Esophagus muscularis mucosa (tissue), 4 donors: ENCODE data around the gene SERPINA1. TPM values are rescaled to one million over a fixed set of nuclear protein-coding genes. Genes with fewer than 3 reads are reported as not detected.

ENCODE experiments used
- DNase-seq: peaks from one replicate; pipeline ENCODE4 v3.0.0-alpha.2; 2017; ENCODE audit errors: extremely low spot score
- H3K27ac ChIP-seq, 4 donors: fragments of 200-600 bp; sonication (generic); replicated peaks in 1 of 4; 1 replicate in 3 of 4; 2 replicates in 1 of 4; pipeline ENCODE4 v1.5.1; 2016 to 2019; ENCODE audit warnings: mild to moderate bottlenecking in 1 of 4
- H3K27me3 ChIP-seq, 4 donors: fragments of 200-600 bp; sonication (generic); one replicate each; pipeline versions ENCODE4 v1.5.1 to v1.6.0; 2016 to 2019
- H3K36me3 ChIP-seq, 4 donors: fragments of 200-600 bp; sonication (generic); one replicate each; pipeline ENCODE4 v1.5.1; 2016 to 2019
- H3K4me1 ChIP-seq, 4 donors: fragments of 200-600 bp; sonication (generic); one replicate each; pipeline ENCODE4 v1.5.1; 2016 to 2019
- H3K4me3 ChIP-seq, 4 donors: fragments of 200-600 bp; sonication (generic); 1 replicate in 2 of 4; 2 replicates in 2 of 4; pipeline ENCODE4 v1.5.1; 2016 to 2019; ENCODE audit warnings: mild to moderate bottlenecking in 4 of 4, moderate library complexity in 1 of 4
- H3K9me3 ChIP-seq, 4 donors: fragments of 200-600 bp; sonication (generic); 1 replicate in 3 of 4; 2 replicates in 1 of 4; pipeline ENCODE4 v1.5.1; 2016 to 2019
- CTCF ChIP-seq, 3 experiments: fragments of 200-600 bp in 2 of 3; fragments of 450-650 bp in 1 of 3; sonication (generic) in 2 of 3; IDR thresholded peaks; one replicate each; pipeline ENCODE4 v1.5.1; 2017 to 2019; ENCODE audit warnings: antibody characterized with exemption in 3 of 3, mild to moderate bottlenecking in 2 of 3, moderate library complexity in 1 of 3
- EP300 ChIP-seq: sonication (generic); formaldehyde crosslinking; IDR thresholded peaks from one replicate; pipeline ENCODE4 v1.6.1; 2017; ENCODE audit warnings: antibody characterized with exemption
- POLR2A ChIP-seq: fragments of 450-650 bp; IDR thresholded peaks from one replicate; pipeline ENCODE4 v1.6.1; 2017; ENCODE audit warnings: antibody characterized with exemption, moderate library complexity, mild to moderate bottlenecking, low read depth
- POLR2AphosphoS5 ChIP-seq, 2 donors: sonication (generic); formaldehyde crosslinking; IDR thresholded peaks; one replicate each; pipeline ENCODE4 v1.6.1; 2017; ENCODE audit warnings: antibody characterized with exemption in 2 of 2
- WGBS: methylation state at CpG from one replicate; pipeline ENCODE4 v1.1.5; 2018; 5-methylcytosine and 5-hydroxymethylcytosine counted together
- intact Hi-C: fragments of 100-400 bp; cut with DNase I; formaldehyde crosslinking; loops from one replicate; pipeline ENCODE4 v1.15.1; 2023
- total RNA-seq, 4 donors: library from RNA; depleted of rRNA; stranded (reverse); fragments of >200 nt; gene quantifications; one replicate each; pipeline versions ENCODE4 v1.1.0 to v1.2.1, GENCODE V29; 2016

SERPINA1 gene
- total RNA-seq, 4 donors from 2014 or later, result 1.7 to 20.2 (median 2.2) TPM

- DNase-seq, result no peak
- TF ChIP-seq EP300, result no peak
- no peak for TF ChIP-seq POLR2A
- TF ChIP-seq CTCF (IDR thresholded peaks at IDR 0.05), result no peak
- TF ChIP-seq POLR2AphosphoS5 (IDR thresholded peaks at IDR 0.05), result no peak
- WGBS, result 100% methylated on average over 3 of the region's 3 CpGs
- Histone ChIP-seq H3K27ac (peak overlapping the region in 1 of 4 donors; percentile 34), H3K4me3 (no peak overlapping the region), H3K9me3 (no peaks in the 10 kb centered on the region), H3K27me3 (peaks cover 0 to 9% (median 0%) of the 10 kb centered on the region in 4 donors), H3K4me1 (peaks cover 0 to 29% (median 10%) of the 10 kb centered on the region in 4 donors), H3K36me3 (no peaks in the 10 kb centered on the region)
- intact Hi-C loops, result no loop called here
These were observed 2.8 kb downstream of the SERPINA1 start for GRCh38 chr14:94385553-94386057.

GRCh38 chr14:94384342-94384741 lies 4.1 kb downstream of the SERPINA1 start:
- intact Hi-C loops, result no loop called here
- Histone ChIP-seq H3K36me3 (no peaks in the 10 kb centered on the region), H3K4me1 (peaks cover 0 to 29% (median 10%) of the 10 kb centered on the region in 4 donors), H3K9me3 (no peaks in the 10 kb centered on the region), H3K27me3 (peaks cover 0 to 3% (median 0%) of the 10 kb centered on the region in 4 donors), H3K4me3 (no peak overlapping the region), H3K27ac (peak overlapping the region in 1 of 4 donors; percentile 44)
- DNase-seq, result no peak
- WGBS, result 95% methylated on average over 7 of the region's 7 CpGs
- TF ChIP-seq POLR2AphosphoS5 (IDR thresholded peaks at IDR 0.05) (no peak), POLR2A (no peak), CTCF (IDR thresholded peaks at IDR 0.05) (no peak), EP300 (no peak)

GRCh38 chr14:94383777-94384176 lies 4.6 kb downstream of the SERPINA1 start:
- no peak overlapping the region for H3K27ac ChIP-seq
- no peaks in the 10 kb centered on the region for H3K36me3 ChIP-seq
- intact Hi-C loops, result no loop called here
- no peaks in the 10 kb centered on the region for H3K27me3 ChIP-seq
- DNase-seq, result no peak
- WGBS, result 89% methylated on average over 2 of the region's 3 CpGs
- peaks cover 0 to 29% (median 10%) of the 10 kb centered on the region in 4 donors for H3K4me1 ChIP-seq
- no peak overlapping the region for H3K4me3 ChIP-seq
- TF ChIP-seq POLR2AphosphoS5 (IDR thresholded peaks at IDR 0.05) (no peak), CTCF (IDR thresholded peaks at IDR 0.05) (no peak), EP300 (no peak), POLR2A (no peak)
- no peaks in the 10 kb centered on the region for H3K9me3 ChIP-seq

GRCh38 chr14:94382716-94383596 lies 5.4 kb downstream of the SERPINA1 start:
- Histone ChIP-seq H3K4me3 (no peak overlapping the region), H3K9me3 (no peaks in the 10 kb centered on the region), H3K27me3 (no peaks in the 10 kb centered on the region), H3K36me3 (no peaks in the 10 kb centered on the region), H3K27ac (no peak overlapping the region), H3K4me1 (peaks cover 0 to 29% (median 10%) of the 10 kb centered on the region in 4 donors)
- DNase-seq, result no peak
- intact Hi-C loops, result no loop called here
- TF ChIP-seq CTCF (IDR thresholded peaks at IDR 0.05) (no peak), EP300 (no peak), POLR2AphosphoS5 (IDR thresholded peaks at IDR 0.05) (no peak), POLR2A (no peak)
- WGBS, result 81% methylated on average over 15 of the region's 18 CpGs
